Right lung (tissue), 5 donors: ENCODE measurements around the gene EPB41L1. TPM values are rescaled to one million over a fixed set of nuclear protein-coding genes. Genes with fewer than 3 reads are reported as not detected.

Experiments
- DNase-seq, 2 donors: peaks; one replicate each; pipeline ENCODE4 v3.0.0-alpha.2; 2013
- polyA plus RNA-seq, 5 donors: library from polyadenylated mRNA; unstranded; fragments of 120-200 nt; gene quantifications; one replicate each; pipeline versions ENCODE4 v1.2.1 to v1.2.3, GENCODE V29; 2013; ENCODE audit warnings: inconsistent platforms in 1 of 5, low replicate concordance in 1 of 5; ENCODE audit not compliant: insufficient read length in 5 of 5, insufficient read depth in 1 of 5

EPB41L1 gene
- polyA plus RNA-seq, 5 donors = 32.2 to 39.0 (median 37.3) TPM

DNA sequence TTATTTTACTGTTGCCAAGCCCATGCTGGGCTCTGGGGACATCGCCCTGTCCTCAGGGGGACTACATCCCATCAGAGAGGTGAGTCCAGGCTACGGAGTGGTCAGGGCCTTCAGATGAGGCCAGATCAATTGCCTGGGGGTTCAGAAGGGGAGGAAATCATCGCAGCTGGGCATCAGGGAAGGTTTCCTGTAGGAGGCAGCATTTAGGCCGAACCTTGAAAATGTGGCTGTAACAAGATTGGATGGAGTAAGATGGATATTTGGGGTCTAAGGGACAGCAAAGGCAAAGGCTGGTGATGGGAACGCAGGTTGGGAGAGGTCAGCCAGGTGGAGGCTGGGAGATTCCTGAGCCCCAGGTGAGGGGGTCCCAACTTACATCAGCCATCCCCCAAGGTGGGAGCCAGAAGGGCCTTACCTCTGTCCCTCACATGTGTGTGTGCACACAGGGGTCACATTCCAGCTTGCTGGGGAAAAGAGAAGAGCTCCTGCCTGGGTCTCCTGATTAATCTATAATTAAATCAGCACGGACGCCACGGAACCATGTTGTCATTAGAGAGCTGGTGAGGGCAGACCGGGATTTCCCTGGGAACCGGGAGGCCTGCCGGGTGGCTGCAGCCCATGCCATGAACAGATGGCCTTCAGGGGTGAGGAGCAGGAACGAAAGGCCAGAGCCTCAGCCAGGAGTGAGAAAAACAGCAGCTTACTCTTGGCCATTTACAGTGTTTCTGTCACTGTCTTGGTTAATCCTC is 121.1 kb downstream of the EPB41L1 start:
- DNase-seq = no peak

GRCh38 chr20:36277546-36277945 is 123.0 kb downstream of the EPB41L1 start:
- DNase-seq = no peak

- no peak for DNase-seq
Observed at GRCh38 chr20:36279362-36279761, 124.8 kb downstream of the EPB41L1 start.

- no peak for DNase-seq
Observed at GRCh38 chr20:36279776-36280175, 125.2 kb downstream of the EPB41L1 start.

DNA sequence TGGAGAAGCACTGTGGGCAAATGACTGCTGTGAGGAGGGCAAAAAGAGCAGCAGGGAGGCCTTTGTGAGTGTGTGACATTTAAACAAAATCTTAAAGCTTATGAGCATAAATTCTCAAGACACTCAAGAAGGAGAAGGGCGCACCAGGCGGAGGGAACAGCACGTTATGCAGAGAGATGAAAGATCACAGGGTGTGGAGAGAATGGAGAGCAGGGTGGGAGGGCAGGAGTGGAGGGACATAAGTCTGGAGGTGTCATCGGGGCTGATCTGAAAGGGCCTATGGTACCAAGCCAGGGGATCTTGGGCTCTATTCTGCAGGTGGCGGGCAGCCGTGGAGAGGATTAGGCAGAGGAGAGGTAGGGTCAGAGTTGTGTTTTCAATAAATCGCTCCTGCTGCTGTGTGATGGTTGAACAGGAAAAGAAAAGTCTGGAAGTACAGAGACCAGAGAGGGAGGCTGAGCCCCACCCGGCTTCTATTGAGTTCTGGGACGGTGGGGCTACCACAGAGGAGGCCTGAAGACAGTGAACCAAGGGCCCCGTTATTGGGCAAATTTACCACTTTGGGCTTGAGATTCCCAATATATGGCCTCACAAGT is 127.3 kb downstream of the EPB41L1 start:
- no peak for DNase-seq

Other genes starting within 250 kb of the EPB41L1 start
- 10 to 100 TPM; 16.1 to 53.9 (median 25.1) TPM for gene SCAND1, start 200.2 kb upstream of the EPB41L1 start, polyA plus RNA-seq
- gene CNBD2, start 186.2 kb upstream of the EPB41L1 start, polyA plus RNA-seq = 1 to 10 TPM in 1 of 5 donors, under 1 TPM in 4; 0.28 to 2.4 (median 0.59) TPM
- 10 to 100 TPM; 31.6 to 40.0 (median 37.5) TPM for gene AAR2, start 81.7 kb downstream of the EPB41L1 start, polyA plus RNA-seq
- 10 to 100 TPM; 46.9 to 81.3 (median 64.7) TPM for gene DLGAP4, start 151.6 kb downstream of the EPB41L1 start, polyA plus RNA-seq